Measurements from ENCODE around the gene SRPX. TPM values are rescaled to one million over a fixed set of nuclear protein-coding genes. Genes with fewer than 3 reads are reported as not detected.

The SRPX gene
- total and polyA plus RNA-seq, 4 experiments from 2014 or later, result 0.21 TPM; not detected in 3

DNA sequence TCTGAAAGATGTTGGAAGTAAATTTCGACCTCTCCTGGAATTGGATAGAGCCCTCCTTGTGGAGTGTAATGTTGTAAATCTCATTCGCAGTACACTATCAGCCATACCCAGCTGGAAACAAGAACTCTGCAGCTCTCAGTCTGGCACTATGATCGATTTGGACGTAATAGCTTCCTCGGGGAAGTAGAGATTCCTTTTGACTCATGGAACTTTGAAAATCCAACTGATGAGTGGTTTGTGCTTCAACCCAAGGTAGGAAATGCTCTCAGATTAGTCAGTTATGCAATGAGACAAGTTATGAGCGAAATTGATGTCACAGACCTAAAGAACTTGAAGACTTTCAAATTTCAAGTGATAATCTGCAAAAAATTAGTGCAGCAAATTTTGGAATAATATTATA is 110.4 kb downstream of the SRPX start:
- ChIA-PET CTCF (ENCODE audit: partially characterized antibody) (no interaction called here), POLR2A (ENCODE audit: partially characterized antibody) (no interaction called here)
- peaks cover 0 to 2% (median 0%) of the 10 kb centered on the region in 8 donors for H3K9me3 Mint-ChIP-seq
- intact Hi-C loops (cut with micrococcal nuclease), result no loop called here
- no peaks in the 10 kb centered on the region for H3K4me1 Mint-ChIP-seq
- peaks cover 0 to 2% of the 10 kb centered on the region in 2 donors for H3K27me3 Mint-ChIP-seq
- Histone ChIP-seq H3K9me3 (ENCODE audit: control insufficient read depth in 1 of 2, low read length in 2 of 2) (no peaks in the 10 kb centered on the region), H3K4me1 (ENCODE audit: insufficient read depth, low read length) (no peaks in the 10 kb centered on the region), H3K27ac (ENCODE audit: low read depth, low read length) (no peak overlapping the region), H3K4me3 (ENCODE audit: low read length in 2 of 2) (no peak overlapping the region), H3K27me3 (ENCODE audit: insufficient read depth, low read length) (no peaks in the 10 kb centered on the region), H3K36me3 (ENCODE audit: insufficient read depth, low read length) (no peaks in the 10 kb centered on the region)
- no peak for DNase-seq
- H3K27ac Mint-ChIP-seq, result no peak overlapping the region
- H3K4me3 Mint-ChIP-seq, result no peak overlapping the region
- no peaks in the 10 kb centered on the region for H3K36me3 Mint-ChIP-seq

GRCh38 chrX:38109042-38109898 is 111.4 kb downstream of the SRPX start:
- Histone ChIP-seq H3K4me3 (ENCODE audit: low read length in 2 of 2) (no peak overlapping the region), H3K27me3 (ENCODE audit: insufficient read depth, low read length) (no peaks in the 10 kb centered on the region), H3K4me1 (ENCODE audit: insufficient read depth, low read length) (no peaks in the 10 kb centered on the region), H3K9me3 (ENCODE audit: control insufficient read depth in 1 of 2, low read length in 2 of 2) (no peaks in the 10 kb centered on the region), H3K36me3 (ENCODE audit: insufficient read depth, low read length) (no peaks in the 10 kb centered on the region), H3K27ac (ENCODE audit: low read depth, low read length) (no peak overlapping the region)
- intact Hi-C loops (cut with micrococcal nuclease), result no loop called here
- Mint-ChIP-seq H3K9me3 (peaks cover 0 to 2% (median 0%) of the 10 kb centered on the region in 8 donors), H3K27me3 (peaks cover 0 to 2% of the 10 kb centered on the region in 2 donors), H3K27ac (no peak overlapping the region), H3K4me1 (no peaks in the 10 kb centered on the region), H3K4me3 (no peak overlapping the region), H3K36me3 (no peaks in the 10 kb centered on the region)
- CTCF ChIA-PET (ENCODE audit: partially characterized antibody), result no interaction called here
- DNase-seq, result no peak
- POLR2A ChIA-PET (ENCODE audit: partially characterized antibody), result no interaction called here

DNA sequence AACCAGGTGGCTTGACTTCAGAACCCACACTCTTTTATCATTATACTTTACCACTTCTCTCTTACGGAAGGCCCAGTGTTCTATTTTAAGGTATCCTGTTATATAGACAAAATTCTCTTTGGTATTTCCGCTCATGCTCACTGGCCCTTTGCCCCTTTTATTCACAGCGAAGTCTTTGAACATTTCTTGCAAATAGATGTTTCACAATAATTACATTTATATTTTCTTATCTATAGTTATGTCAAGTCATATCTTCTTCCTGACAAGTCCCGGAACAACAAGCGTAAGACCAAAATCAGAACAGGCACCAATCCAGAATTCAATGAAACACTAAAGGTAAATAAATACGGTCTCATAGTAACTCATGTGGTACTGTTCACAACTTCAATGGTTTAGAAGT is 112.3 kb downstream of the SRPX start:
- ChIA-PET CTCF (ENCODE audit: partially characterized antibody) (no interaction called here), POLR2A (ENCODE audit: partially characterized antibody) (no interaction called here)
- no peak overlapping the region for H3K27ac Mint-ChIP-seq
- H3K4me3 ChIP-seq (ENCODE audit: low read length in 2 of 2), result no peak overlapping the region
- no peak for DNase-seq
- H3K27ac ChIP-seq (ENCODE audit: low read depth, low read length), result no peak overlapping the region
- H3K4me3 Mint-ChIP-seq, result no peak overlapping the region
- no peaks in the 10 kb centered on the region for H3K4me1 Mint-ChIP-seq
- intact Hi-C loops (cut with micrococcal nuclease), result no loop called here
- H3K27me3 Mint-ChIP-seq, result no peaks in the 10 kb centered on the region
- H3K4me1 ChIP-seq (ENCODE audit: insufficient read depth, low read length), result no peaks in the 10 kb centered on the region
- H3K9me3 ChIP-seq (ENCODE audit: control insufficient read depth in 1 of 2, low read length in 2 of 2), result no peaks in the 10 kb centered on the region
- H3K9me3 Mint-ChIP-seq, result peaks cover 0 to 2% (median 0%) of the 10 kb centered on the region in 8 donors
- H3K36me3 ChIP-seq (ENCODE audit: insufficient read depth, low read length), result no peaks in the 10 kb centered on the region
- H3K27me3 ChIP-seq (ENCODE audit: insufficient read depth, low read length), result no peaks in the 10 kb centered on the region
- H3K36me3 Mint-ChIP-seq, result no peaks in the 10 kb centered on the region

DNA sequence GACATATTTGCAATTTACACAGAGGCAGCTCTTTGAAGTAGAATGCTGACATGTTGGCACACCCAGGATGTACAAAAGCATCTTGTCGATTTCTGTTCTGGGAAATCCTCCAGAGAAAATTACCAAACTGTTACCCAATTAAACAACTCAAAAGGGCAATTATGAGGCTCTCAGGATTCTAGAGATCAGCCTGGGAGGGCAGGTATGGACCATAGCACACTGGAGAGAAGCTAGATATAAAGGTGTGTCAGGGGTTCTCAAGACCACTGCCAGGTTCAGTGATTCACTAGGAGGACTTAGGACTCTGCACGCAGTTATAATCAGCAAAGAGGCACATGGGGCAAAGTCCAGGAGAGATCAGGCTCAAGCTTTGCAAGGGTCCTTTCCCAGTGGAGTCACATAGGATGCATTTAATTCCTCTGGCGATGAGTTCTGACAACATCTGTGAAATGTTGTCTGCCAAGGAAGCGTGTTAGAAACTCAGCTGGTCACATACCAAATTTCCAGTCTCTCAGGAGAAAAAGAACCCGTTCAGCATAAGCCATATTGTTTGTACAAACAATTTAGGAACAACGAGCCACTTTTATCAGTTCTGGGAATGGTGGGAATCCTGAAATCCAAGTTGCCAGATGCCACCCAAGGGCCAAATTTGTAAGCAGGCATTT is 113.5 kb downstream of the SRPX start:
- POLR2A ChIA-PET (ENCODE audit: partially characterized antibody), result no interaction called here
- H3K27ac ChIP-seq (ENCODE audit: low read depth, low read length), result no peak overlapping the region
- no peaks in the 10 kb centered on the region for H3K9me3 ChIP-seq (ENCODE audit: control insufficient read depth in 1 of 2, low read length in 2 of 2)
- Mint-ChIP-seq H3K27me3 (peaks cover 0 to 3% of the 10 kb centered on the region in 2 donors), H3K4me1 (no peaks in the 10 kb centered on the region), H3K4me3 (no peak overlapping the region), H3K9me3 (peaks cover 0 to 2% (median 0%) of the 10 kb centered on the region in 8 donors), H3K36me3 (no peaks in the 10 kb centered on the region), H3K27ac (no peak overlapping the region)
- H3K27me3 ChIP-seq (ENCODE audit: insufficient read depth, low read length), result no peaks in the 10 kb centered on the region
- CTCF ChIA-PET (ENCODE audit: partially characterized antibody), result no interaction called here
- H3K4me1 ChIP-seq (ENCODE audit: insufficient read depth, low read length), result no peaks in the 10 kb centered on the region
- no peak for DNase-seq
- no peak overlapping the region for H3K4me3 ChIP-seq (ENCODE audit: low read length in 2 of 2)
- no peaks in the 10 kb centered on the region for H3K36me3 ChIP-seq (ENCODE audit: insufficient read depth, low read length)
- intact Hi-C loops (cut with micrococcal nuclease), result no loop called here

- H3K27me3 Mint-ChIP-seq, result peaks cover 0 to 3% of the 10 kb centered on the region in 2 donors
- no peaks in the 10 kb centered on the region for H3K4me1 Mint-ChIP-seq
- H3K27ac Mint-ChIP-seq, result no peak overlapping the region
- intact Hi-C loops (cut with micrococcal nuclease), result no loop called here
- no peak overlapping the region for H3K27ac ChIP-seq (ENCODE audit: low read depth, low read length)
- H3K9me3 Mint-ChIP-seq, result peaks cover 0 to 6% (median 3%) of the 10 kb centered on the region in 8 donors
- H3K4me3 Mint-ChIP-seq, result no peak overlapping the region
- no peak overlapping the region for H3K4me3 ChIP-seq (ENCODE audit: low read length in 2 of 2)
- H3K4me1 ChIP-seq (ENCODE audit: insufficient read depth, low read length), result no peaks in the 10 kb centered on the region
- no peaks in the 10 kb centered on the region for H3K36me3 ChIP-seq (ENCODE audit: insufficient read depth, low read length)
- no peaks in the 10 kb centered on the region for H3K36me3 Mint-ChIP-seq
- H3K9me3 ChIP-seq (ENCODE audit: control insufficient read depth in 1 of 2, low read length in 2 of 2), result no peaks in the 10 kb centered on the region
- H3K27me3 ChIP-seq (ENCODE audit: insufficient read depth, low read length), result no peaks in the 10 kb centered on the region
- POLR2A ChIA-PET (ENCODE audit: partially characterized antibody), result no interaction called here
- DNase-seq, result no peak
- CTCF ChIA-PET (ENCODE audit: partially characterized antibody), result no interaction called here
These were observed 115.4 kb downstream of the SRPX start for GRCh38 chrX:38105216-38105725.

GRCh38 chrX:38103857-38104812 is 116.5 kb downstream of the SRPX start:
- Histone ChIP-seq H3K4me3 (ENCODE audit: low read length in 2 of 2) (no peak overlapping the region), H3K9me3 (ENCODE audit: control insufficient read depth in 1 of 2, low read length in 2 of 2) (no peaks in the 10 kb centered on the region), H3K27ac (ENCODE audit: low read depth, low read length) (no peak overlapping the region), H3K4me1 (ENCODE audit: insufficient read depth, low read length) (no peaks in the 10 kb centered on the region), H3K27me3 (ENCODE audit: insufficient read depth, low read length) (no peaks in the 10 kb centered on the region), H3K36me3 (ENCODE audit: insufficient read depth, low read length) (no peaks in the 10 kb centered on the region)
- peaks cover 0 to 3% of the 10 kb centered on the region in 2 donors for H3K27me3 Mint-ChIP-seq
- DNase-seq, result no peak
- intact Hi-C loops (cut with micrococcal nuclease), result no loop called here
- H3K4me1 Mint-ChIP-seq, result no peaks in the 10 kb centered on the region
- H3K36me3 Mint-ChIP-seq, result no peaks in the 10 kb centered on the region
- ChIA-PET POLR2A (ENCODE audit: partially characterized antibody) (no interaction called here), CTCF (ENCODE audit: partially characterized antibody) (no interaction called here)
- no peak overlapping the region for H3K27ac Mint-ChIP-seq
- H3K9me3 Mint-ChIP-seq, result peaks cover 0 to 10% (median 7%) of the 10 kb centered on the region in 8 donors
- peak overlapping the region in 1 of 8 donors; percentile 35 for H3K4me3 Mint-ChIP-seq

DNA sequence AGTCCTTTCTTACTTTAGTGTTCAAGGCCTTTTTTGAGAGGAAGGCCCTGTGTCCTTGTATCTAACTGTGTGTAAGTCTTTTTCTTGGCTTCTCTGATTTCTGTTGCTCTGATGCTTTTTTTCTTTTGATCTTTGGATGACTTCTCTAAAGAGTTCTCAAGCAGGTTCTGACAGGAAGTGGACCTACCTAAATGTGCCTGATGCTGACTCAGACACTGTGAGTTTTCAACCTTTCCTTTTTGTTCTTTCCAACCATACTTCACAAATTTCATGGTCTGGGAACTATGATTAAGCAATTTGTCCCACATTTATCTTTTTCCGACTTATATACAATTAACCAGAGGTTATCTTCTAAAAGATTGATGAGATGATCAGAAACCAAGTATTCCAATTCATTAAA is 117.8 kb downstream of the SRPX start:
- H3K36me3 Mint-ChIP-seq, result peaks cover 0 to 4% of the 10 kb centered on the region in 2 donors
- CTCF ChIA-PET (ENCODE audit: partially characterized antibody), result no interaction called here
- peak overlapping the region in 1 of 7 donors; percentile 21 for H3K27ac Mint-ChIP-seq
- intact Hi-C loops (cut with micrococcal nuclease), result no loop called here
- peaks cover 0 to 3% of the 10 kb centered on the region in 2 donors for H3K27me3 Mint-ChIP-seq
- POLR2A ChIA-PET (ENCODE audit: partially characterized antibody), result no interaction called here
- H3K27ac ChIP-seq (ENCODE audit: low read depth, low read length), result no peak overlapping the region
- no peak overlapping the region for H3K4me3 ChIP-seq (ENCODE audit: low read length in 2 of 2)
- H3K4me1 Mint-ChIP-seq, result no peaks in the 10 kb centered on the region
- no peak overlapping the region for H3K4me3 Mint-ChIP-seq
- no peaks in the 10 kb centered on the region for H3K36me3 ChIP-seq (ENCODE audit: insufficient read depth, low read length)
- no peaks in the 10 kb centered on the region for H3K27me3 ChIP-seq (ENCODE audit: insufficient read depth, low read length)
- peaks cover 0 to 14% (median 11%) of the 10 kb centered on the region in 8 donors for H3K9me3 Mint-ChIP-seq
- no peaks in the 10 kb centered on the region for H3K9me3 ChIP-seq (ENCODE audit: control insufficient read depth in 1 of 2, low read length in 2 of 2)
- DNase-seq, result no peak
- H3K4me1 ChIP-seq (ENCODE audit: insufficient read depth, low read length), result no peaks in the 10 kb centered on the region

Data from CD4-positive, alpha-beta memory T cell (primary cell).